Duodenal mucosa (tissue), 2 donors: ENCODE data around the gene ADGRE1.

Experiments
- H3K27ac ChIP-seq: one replicate; pipeline ENCODE4 v1.7.0; 2013; ENCODE audit warnings: low read depth, low read length
- H3K27me3 ChIP-seq, 2 donors: one replicate each; pipeline ENCODE4 v1.7.0; 2013; ENCODE audit warnings: low read length in 2 of 2, control low read depth in 1 of 2; ENCODE audit not compliant: insufficient read depth in 2 of 2, control insufficient read depth in 1 of 2
- H3K36me3 ChIP-seq, 2 donors: one replicate each; pipeline ENCODE4 v1.7.0; 2013; ENCODE audit warnings: low read length in 2 of 2, control low read depth in 1 of 2; ENCODE audit not compliant: insufficient read depth in 2 of 2, control insufficient read depth in 1 of 2
- H3K4me1 ChIP-seq, 2 donors: one replicate each; pipeline ENCODE4 v1.7.0; 2013; ENCODE audit warnings: low read length in 2 of 2, control low read depth in 1 of 2; ENCODE audit not compliant: insufficient read depth in 2 of 2, control insufficient read depth in 1 of 2
- H3K4me3 ChIP-seq, 2 donors: one replicate each; pipeline ENCODE4 v1.7.0; 2013; ENCODE audit warnings: low read length in 2 of 2, low read depth in 1 of 2
- H3K9ac ChIP-seq, 2 donors: one replicate each; pipeline ENCODE4 v1.7.0; 2013; ENCODE audit warnings: low read length in 2 of 2, low read depth in 1 of 2
- H3K9me3 ChIP-seq, 2 donors: one replicate each; pipeline ENCODE4 v1.7.0; 2013; ENCODE audit warnings: low read length in 2 of 2, control low read depth in 1 of 2; ENCODE audit not compliant: control insufficient read depth in 1 of 2

Gene ADGRE1

GRCh38 chr19:6887316-6887715 is at the start of gene ADGRE1:
TSS of gene ADGRE1 (plus strand) at chr19:6887579. CDS start at chr19:6887609, 30 bp downstream.
- Histone ChIP-seq H3K36me3 (no peaks in the 10 kb centered on the region), H3K9me3 (no peaks in the 10 kb centered on the region), H3K27me3 (no peaks in the 10 kb centered on the region), H3K4me1 (no peaks in the 10 kb centered on the region), H3K27ac (no peak within 1 kb of the TSS), H3K4me3 (no peak within 1 kb of the TSS), H3K9ac (no peak within 1 kb of the TSS)

GRCh38 chr19:6838062-6838655 is 49.2 kb upstream of the ADGRE1 start:
- H3K9ac ChIP-seq, result no peak overlapping the region

GRCh38 chr19:6842871-6843607 is 44.3 kb upstream of the ADGRE1 start:
- Histone ChIP-seq H3K27ac (no peak overlapping the region), H3K27me3 (no peaks in the 10 kb centered on the region), H3K9ac (no peak overlapping the region), H3K36me3 (no peaks in the 10 kb centered on the region), H3K4me1 (no peaks in the 10 kb centered on the region), H3K4me3 (no peak overlapping the region), H3K9me3 (no peaks in the 10 kb centered on the region)

More at GRCh38 chr19:6838062-6838655, 49.2 kb upstream of the ADGRE1 start:
- Histone ChIP-seq H3K27me3 (no peaks in the 10 kb centered on the region), H3K4me3 (no peak overlapping the region), H3K36me3 (peaks cover 6% of the 10 kb centered on the region in 2 donors), H3K4me1 (no peaks in the 10 kb centered on the region), H3K27ac (no peak overlapping the region), H3K9me3 (no peaks in the 10 kb centered on the region)

- Histone ChIP-seq H3K4me1 (no peaks in the 10 kb centered on the region), H3K9me3 (no peaks in the 10 kb centered on the region), H3K27ac (no peak overlapping the region), H3K9ac (no peak overlapping the region), H3K36me3 (no peaks in the 10 kb centered on the region), H3K27me3 (no peaks in the 10 kb centered on the region), H3K4me3 (no peak overlapping the region)
Measured at GRCh38 chr19:6847828-6848200, 39.6 kb upstream of the ADGRE1 start.

- H3K27ac ChIP-seq, result no peak overlapping the region
- no peaks in the 10 kb centered on the region for H3K36me3 ChIP-seq
- no peaks in the 10 kb centered on the region for H3K4me1 ChIP-seq
- no peak overlapping the region for H3K9ac ChIP-seq
- no peaks in the 10 kb centered on the region for H3K27me3 ChIP-seq
- H3K4me3 ChIP-seq, result no peak overlapping the region
- H3K9me3 ChIP-seq, result no peaks in the 10 kb centered on the region
Measured at GRCh38 chr19:6848986-6849385, 38.4 kb upstream of the ADGRE1 start.

- H3K36me3 ChIP-seq, result no peaks in the 10 kb centered on the region
- no peak overlapping the region for H3K9ac ChIP-seq
- no peaks in the 10 kb centered on the region for H3K27me3 ChIP-seq
Measured at GRCh38 chr19:6849876-6850275, 37.5 kb upstream of the ADGRE1 start.

GRCh38 chr19:6851359-6851758 is 36.0 kb upstream of the ADGRE1 start:
- H3K27me3 ChIP-seq, result no peaks in the 10 kb centered on the region
- no peak overlapping the region for H3K27ac ChIP-seq
- peaks cover 0 to 4% of the 10 kb centered on the region in 2 donors for H3K36me3 ChIP-seq
- H3K9ac ChIP-seq, result no peak overlapping the region
- H3K4me3 ChIP-seq, result no peak overlapping the region
- H3K4me1 ChIP-seq, result no peaks in the 10 kb centered on the region
- no peaks in the 10 kb centered on the region for H3K9me3 ChIP-seq

More at GRCh38 chr19:6849876-6850275, 37.5 kb upstream of the ADGRE1 start:
- Histone ChIP-seq H3K4me1 (no peaks in the 10 kb centered on the region), H3K27ac (no peak overlapping the region), H3K9me3 (no peaks in the 10 kb centered on the region), H3K4me3 (no peak overlapping the region)

GRCh38 chr19:6852001-6852400 is 35.4 kb upstream of the ADGRE1 start:
- H3K9me3 ChIP-seq, result no peaks in the 10 kb centered on the region
- no peaks in the 10 kb centered on the region for H3K27me3 ChIP-seq
- H3K4me3 ChIP-seq, result no peak overlapping the region
- no peak overlapping the region for H3K9ac ChIP-seq
- no peak overlapping the region for H3K27ac ChIP-seq
- H3K36me3 ChIP-seq, result peaks cover 0 to 4% of the 10 kb centered on the region in 2 donors
- H3K4me1 ChIP-seq, result no peaks in the 10 kb centered on the region

- Histone ChIP-seq H3K36me3 (peaks cover 0 to 4% of the 10 kb centered on the region in 2 donors), H3K4me1 (no peaks in the 10 kb centered on the region), H3K4me3 (no peak overlapping the region), H3K27ac (no peak overlapping the region), H3K9me3 (no peaks in the 10 kb centered on the region), H3K9ac (no peak overlapping the region), H3K27me3 (no peaks in the 10 kb centered on the region)
Measured at GRCh38 chr19:6853868-6854267, 33.5 kb upstream of the ADGRE1 start.

- Histone ChIP-seq H3K36me3 (peaks cover 0 to 4% of the 10 kb centered on the region in 2 donors), H3K4me1 (no peaks in the 10 kb centered on the region), H3K9me3 (no peaks in the 10 kb centered on the region), H3K27ac (no peak overlapping the region), H3K9ac (no peak overlapping the region), H3K4me3 (no peak overlapping the region), H3K27me3 (no peaks in the 10 kb centered on the region)
Measured at GRCh38 chr19:6854758-6855157, 32.6 kb upstream of the ADGRE1 start.
